T-helper 2 cell (primary cell): ENCODE results near the gene KMT5B.
A peak's percentile ranks its signal among the peaks of the same experiment; 100 is the strongest.

ENCODE experiments used
- DNase-seq, 5 experiments: peaks; one replicate each; pipeline versions ENCODE4 v3.0.0 to v3.0.0-alpha.2; 2012 to 2022

KMT5B gene

DNA sequence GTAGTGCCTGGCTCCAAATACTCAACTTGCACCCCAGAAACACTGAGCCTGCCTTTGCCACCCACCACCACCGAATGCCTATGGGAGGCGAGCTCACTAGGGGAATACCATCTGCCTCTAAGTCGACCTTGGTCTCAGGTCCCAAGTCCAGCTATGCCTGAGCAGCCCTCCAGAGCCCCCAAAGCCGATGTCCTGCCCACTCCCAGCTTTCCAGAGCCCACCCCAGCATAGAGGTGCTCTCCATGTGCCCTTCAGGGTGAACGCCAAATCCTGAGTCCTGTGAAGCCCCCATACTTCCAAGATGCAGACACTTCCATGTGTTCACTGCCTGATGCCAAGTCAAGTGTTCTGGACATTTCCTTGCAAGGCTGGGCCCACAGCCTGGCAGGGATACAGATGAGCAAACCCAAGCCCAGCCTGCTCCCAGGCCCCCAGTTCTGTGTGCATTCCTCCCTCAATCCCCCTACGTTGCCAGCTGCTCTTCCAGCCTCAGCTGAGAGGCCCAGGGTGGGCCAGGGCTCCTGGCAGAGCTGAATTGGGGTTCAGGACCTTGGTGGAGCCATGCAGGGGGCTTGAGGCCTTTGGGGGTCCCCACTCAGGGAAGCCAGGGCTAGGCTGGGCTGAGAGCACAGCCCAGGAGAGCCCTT lies 2.6 kb upstream of the KMT5B start:
- no peak for DNase-seq

- peak in 2 of 5 experiments; percentile 20 to 33 for DNase-seq
Observed at GRCh38 chr11:68215087-68215445, 2.0 kb upstream of the KMT5B start.

DNA sequence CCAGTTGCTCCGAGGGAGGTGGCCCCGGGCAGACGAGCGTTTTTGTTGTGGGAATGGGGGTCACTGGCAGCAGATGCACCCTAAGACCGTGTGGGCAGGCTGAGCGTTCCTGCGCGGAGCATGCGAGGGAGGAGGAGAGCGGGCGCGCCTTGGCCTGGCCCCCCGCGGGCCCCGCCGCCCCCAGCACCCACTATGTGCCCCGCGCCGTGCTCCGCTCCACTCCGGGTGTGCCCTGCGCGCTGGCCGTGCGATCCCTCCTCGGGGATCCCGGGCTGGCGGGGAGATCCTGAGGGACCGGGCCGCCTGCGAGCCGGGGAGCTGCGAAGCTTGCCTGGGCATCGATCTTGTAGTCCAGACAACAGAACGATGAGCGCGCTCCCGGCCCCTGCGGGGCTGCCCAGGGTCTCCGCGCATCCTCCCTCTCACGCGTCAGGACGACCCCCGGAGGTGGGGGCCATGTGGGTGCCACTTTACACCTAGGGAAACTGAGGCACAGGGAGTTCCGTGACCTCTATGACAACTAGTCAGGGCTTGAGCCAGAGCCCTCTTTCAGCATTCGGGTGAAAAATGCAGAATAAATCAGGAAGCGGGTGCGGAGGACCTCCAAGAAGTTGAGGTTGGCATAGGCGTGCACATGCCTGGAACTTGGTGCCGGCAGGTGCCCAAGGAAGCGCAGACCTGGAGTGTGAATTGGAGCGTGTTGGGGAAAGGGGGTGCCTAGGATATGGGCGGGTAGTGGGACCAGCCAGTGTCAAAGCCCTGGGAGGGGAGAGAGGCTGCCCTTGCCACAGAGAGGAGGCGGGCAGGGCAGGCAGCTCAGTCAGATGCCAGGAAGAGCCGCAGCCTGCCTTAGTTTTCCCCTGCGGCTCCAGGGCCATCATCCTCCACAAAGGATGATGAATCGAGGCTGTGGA lies 1.3 kb upstream of the KMT5B start:
- no peak for DNase-seq

GRCh38 chr11:68213555-68214172 lies 568 bp upstream of the KMT5B start:
- DNase-seq = peak; percentile 63 to 98 (median 76)

DNA sequence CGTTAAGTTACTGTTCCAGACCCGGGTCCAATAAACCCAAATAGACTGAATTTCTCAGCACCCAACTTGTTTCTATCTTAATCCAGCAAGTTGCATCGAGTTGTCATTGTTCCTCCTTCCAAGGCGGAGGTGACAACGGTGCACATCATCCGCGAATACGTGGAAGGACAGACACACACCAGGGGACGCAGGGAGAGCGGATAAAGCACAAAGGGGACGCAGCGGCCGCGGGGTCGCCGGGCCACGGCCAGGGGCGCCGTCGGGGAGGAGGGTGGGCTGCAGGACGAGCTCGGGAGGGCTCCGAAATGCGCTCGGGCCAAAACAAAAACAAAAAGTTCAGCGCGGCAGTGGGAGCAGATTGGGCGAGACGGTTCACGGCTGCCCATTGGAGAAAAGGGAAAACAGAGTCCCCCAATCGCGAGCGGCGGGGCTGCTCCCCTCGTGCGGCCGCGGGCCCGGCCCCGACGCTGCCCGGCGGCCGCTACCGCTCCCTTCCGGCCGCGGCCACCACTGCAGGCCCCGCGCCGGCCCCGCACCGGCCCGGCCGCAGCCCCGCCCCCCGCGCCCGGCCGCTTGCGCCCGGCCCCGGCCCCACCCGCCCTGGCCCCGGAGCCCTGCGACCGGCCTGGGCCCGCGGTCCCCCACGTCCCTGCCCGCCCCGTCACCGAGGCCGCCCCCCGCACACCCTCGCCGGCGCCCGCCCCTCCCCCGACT lies 518 bp downstream of the KMT5B start:
- peak; percentile 30 to 79 (median 52) for DNase-seq

- no peak for DNase-seq
Observed at GRCh38 chr11:68211546-68211945, 1.6 kb downstream of the KMT5B start.

GRCh38 chr11:68206211-68206610 lies 6.9 kb downstream of the KMT5B start:
- peak in 2 of 5 experiments; percentile 13 to 62 for DNase-seq

- no peak for DNase-seq
Observed at GRCh38 chr11:68204402-68204801, 8.7 kb downstream of the KMT5B start.

DNA sequence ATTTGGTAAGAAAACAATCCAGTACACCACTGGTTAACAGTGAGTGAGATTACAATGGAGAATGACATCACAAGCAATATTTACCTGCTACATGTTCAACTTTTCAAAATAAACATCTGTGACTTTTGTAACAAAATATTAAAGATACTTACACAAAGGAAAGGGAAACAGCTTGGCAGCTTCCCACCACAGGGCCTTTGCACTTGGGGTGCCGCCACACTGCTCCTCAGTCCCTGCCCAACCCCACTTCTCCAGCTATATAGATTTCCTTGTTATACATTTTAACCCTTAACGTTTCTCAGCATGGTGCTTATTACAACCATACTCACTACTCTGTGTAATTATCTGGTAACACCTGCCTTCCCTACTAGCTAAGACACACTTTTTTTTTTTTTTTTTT lies 10.9 kb downstream of the KMT5B start:
- DNase-seq = no peak

DNA sequence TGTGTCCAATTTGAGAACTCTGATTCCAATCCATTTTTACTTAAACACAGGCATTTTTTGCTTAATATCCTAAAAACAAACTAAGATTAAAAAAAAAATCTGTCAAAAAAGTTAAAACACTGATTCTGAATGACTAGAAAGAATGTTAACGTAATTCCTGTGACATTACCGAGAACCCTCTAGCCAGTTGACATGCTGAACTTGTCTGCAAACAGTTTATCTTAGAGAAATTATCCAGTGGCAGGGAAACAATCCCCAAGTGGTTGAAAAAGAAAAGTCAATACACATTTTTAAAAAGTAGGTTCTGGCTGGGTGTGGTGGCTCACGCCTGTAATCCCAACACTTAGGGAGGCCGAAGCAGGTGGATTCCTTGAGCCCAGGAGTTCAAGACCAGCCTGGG lies 11.6 kb downstream of the KMT5B start:
- DNase-seq = no peak

DNA sequence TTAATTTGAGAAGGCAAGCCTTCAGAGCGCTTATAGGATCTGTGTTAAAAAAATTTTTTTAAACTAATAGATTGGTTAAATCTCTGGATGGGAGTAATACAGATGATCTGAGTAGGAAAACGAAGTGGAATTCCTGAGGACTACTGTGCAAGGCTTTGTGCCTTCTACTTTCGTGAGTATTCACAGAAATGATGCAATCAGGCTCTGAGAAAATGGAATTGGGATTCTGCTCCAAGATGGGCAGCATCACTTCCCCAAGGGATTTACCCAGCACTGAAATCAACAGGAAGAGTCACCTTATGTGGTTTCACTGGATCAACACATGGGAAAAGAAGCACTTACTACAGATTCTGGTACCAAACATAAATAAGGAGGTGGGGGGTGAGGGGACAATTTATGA lies 12.5 kb downstream of the KMT5B start:
- DNase-seq = no peak

DNA sequence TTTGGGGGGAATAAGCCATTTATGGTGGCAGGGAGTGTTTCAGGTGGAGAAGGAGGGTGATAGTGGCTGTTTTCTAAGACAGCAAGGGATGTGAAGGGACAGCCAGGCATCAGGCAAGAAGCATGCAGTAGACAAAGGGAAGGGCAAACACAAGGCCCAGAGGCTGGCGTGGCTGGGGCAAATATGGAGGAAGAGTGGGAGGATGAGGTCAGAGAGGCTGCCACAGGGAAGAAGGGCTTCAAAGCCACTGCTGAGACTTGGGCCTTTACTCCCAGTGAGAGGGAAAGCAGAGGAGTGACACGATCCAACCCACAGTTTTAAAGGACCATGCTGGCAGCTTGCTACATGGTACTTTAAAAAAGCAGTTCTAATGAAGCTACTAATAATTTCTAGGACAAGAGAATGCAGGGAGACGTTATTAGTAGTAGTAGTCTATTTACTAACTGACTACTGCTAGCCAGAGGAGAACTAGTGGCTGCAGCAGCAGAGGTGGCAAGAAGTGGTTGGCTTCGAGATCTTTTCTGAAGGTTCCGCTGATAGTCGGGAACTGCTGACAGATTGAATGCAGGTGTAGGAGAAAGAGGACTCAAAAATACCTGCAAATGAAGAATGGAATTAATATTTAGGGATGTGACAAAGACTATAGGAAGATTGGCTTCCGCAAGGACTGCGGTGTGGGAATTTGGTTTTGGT lies 13.7 kb downstream of the KMT5B start:
- DNase-seq = no peak

- DNase-seq = no peak
Observed at GRCh38 chr11:68196219-68196618, 16.9 kb downstream of the KMT5B start.

DNA sequence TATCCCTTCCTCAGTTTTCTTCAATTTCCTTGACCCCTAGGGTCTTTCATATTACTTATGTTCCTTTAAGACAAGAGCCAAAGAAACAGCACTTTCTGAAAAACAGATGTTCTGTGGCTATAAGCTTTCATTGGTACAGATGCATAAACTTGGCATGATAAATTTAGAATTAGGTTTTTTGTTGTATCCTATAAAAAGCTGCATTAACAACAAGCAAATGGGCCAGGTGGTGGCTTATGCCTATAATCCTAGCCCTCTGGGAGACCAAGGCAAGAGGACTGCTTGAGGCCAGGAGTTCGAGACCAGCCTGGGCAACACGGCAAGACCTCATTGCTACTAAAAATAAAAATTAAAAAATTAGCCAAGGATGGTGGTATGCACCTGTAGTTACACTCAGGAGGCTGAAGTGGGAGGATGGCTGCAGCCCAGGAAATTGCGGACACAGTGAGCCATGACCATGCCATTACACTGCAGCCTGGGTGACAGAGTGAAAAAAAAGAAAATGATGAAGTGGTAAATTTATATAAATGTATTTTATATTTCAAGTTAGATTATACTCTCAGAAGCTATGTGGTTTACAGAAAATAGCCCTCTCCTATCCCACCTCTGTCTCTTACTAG lies 18.3 kb downstream of the KMT5B start:
- DNase-seq = no peak

- no peak for DNase-seq
Observed at GRCh38 chr11:68193018-68193417, 20.1 kb downstream of the KMT5B start.

DNA sequence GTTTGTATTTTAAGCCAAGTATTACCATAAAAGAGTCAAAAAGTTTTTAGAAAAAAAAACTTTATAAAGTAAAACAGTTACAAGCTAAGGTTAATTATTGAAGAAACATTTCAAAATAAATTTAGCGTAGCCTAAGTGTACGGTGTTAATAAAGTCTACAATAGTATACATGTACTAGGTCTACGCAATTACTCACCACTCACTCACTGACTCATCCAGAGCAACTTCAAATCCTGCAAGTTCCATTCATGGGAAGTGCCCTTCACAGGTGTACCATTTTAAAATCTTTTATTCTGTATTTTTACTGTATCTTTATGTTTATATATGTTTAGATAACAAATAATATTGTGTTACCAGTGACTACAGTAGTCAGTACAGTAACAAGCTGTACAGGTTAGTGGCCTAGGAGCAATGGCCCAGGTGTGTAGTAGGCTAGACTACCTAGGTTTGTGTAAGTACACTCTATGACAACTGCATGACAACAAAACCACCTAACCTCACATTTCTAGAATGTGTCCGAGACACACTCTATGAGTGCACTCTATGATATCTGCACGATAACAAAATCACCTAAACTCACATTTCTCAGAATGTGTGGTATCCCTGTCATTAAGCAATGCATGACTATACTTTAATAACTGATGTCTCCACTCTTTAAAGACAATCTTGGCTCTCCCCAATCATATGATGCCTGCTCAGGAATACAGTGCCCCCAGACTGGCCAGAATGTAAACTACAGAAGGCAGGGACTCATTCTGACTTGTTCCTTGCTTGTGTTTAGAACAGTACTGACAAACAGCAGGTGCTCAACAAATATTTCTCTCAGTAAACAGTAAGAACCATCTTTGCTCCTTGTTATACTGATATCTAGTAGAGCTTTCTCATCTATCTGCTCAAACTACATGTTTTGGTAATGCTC lies 21.2 kb downstream of the KMT5B start:
- DNase-seq = no peak

DNA sequence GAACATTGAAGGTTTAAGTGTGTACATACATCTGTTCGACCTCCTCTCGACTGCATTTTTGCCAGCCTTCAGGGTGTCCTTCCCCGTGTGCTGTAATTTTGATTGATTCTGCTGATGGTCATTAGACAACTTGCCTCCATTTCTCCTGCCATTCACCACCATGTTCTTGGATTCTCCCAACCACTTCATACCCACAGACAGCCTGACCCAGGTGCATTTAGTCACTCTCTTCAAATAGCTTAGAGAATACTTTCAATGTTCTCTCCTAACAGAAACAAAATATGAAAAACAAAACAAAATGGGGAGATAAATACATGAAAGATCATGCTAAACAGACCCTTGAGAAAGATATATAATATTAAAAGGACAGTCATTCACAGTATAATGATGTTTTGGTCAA lies 23.2 kb downstream of the KMT5B start:
- no peak for DNase-seq

DNA sequence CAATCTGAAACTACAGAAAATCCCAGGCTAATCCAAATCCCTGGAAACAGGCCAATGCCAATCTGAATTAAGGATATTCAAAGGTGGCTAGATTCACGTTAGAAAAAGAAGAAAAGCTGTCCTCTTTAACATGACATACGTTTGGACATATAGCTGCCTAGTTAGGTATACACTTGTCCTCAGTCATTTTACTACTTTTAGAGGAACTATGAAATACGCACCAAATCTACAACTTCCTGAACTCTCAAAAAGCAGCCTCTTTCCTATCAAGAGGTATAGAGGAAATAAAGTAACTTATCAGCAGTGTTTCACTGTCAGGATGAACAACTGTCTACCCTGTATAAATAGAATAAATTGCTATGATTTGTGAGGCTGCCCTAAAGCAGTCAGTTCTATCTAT lies 24.0 kb downstream of the KMT5B start:
- DNase-seq = no peak

- DNase-seq = no peak
Observed at GRCh38 chr11:68186061-68186460, 27.0 kb downstream of the KMT5B start.

GRCh38 chr11:68181719-68182451 lies 31.2 kb downstream of the KMT5B start:
- DNase-seq = no peak
